Stimulated activated CD8-positive, alpha-beta memory T cell treated with anti-CD3 and anti-CD28 coated beads, Interleukin-7, amount 100 ng/mL, for 4 hours (primary cell): ENCODE results near the gene SLC35A5.

Experiments
- DNase-seq, 2 donors: peaks; one replicate each; pipeline ENCODE4 v3.0.0-alpha.2; 2020; ENCODE audit warnings: low read depth in 2 of 2

Gene SLC35A5

GRCh38 chr3:112572701-112573100 is 10.9 kb downstream of the SLC35A5 start:
- DNase-seq, result no peak

- no peak for DNase-seq
These were observed 17.4 kb downstream of the SLC35A5 start for GRCh38 chr3:112579232-112579631.

GRCh38 chr3:112579697-112580096 is 17.9 kb downstream of the SLC35A5 start:
- DNase-seq, result no peak

GRCh38 chr3:112582244-112582874 is 20.5 kb downstream of the SLC35A5 start:
- DNase-seq, result no peak

- DNase-seq, result no peak
These were observed 21.3 kb downstream of the SLC35A5 start for GRCh38 chr3:112583105-112583504.

- DNase-seq, result no peak
These were observed 23.9 kb downstream of the SLC35A5 start for GRCh38 chr3:112585782-112586181.

GRCh38 chr3:112587336-112587735 is 25.5 kb downstream of the SLC35A5 start:
- no peak for DNase-seq

- DNase-seq, result no peak
These were observed 31.4 kb downstream of the SLC35A5 start for GRCh38 chr3:112593258-112593657.

GRCh38 chr3:112594856-112595255 is 33.0 kb downstream of the SLC35A5 start:
- no peak for DNase-seq

- no peak for DNase-seq
These were observed 36.1 kb downstream of the SLC35A5 start for GRCh38 chr3:112597945-112598344.

- no peak for DNase-seq
These were observed 36.9 kb downstream of the SLC35A5 start for GRCh38 chr3:112598731-112599130.

- DNase-seq, result no peak
These were observed 40.5 kb downstream of the SLC35A5 start for GRCh38 chr3:112602217-112602838.

GRCh38 chr3:112604536-112604935 is 42.7 kb downstream of the SLC35A5 start:
- no peak for DNase-seq

- DNase-seq, result no peak
These were observed 43.4 kb downstream of the SLC35A5 start for GRCh38 chr3:112605285-112605684.

- DNase-seq, result no peak
These were observed 44.3 kb downstream of the SLC35A5 start for GRCh38 chr3:112606098-112606497.

- DNase-seq, result no peak
These were observed 46.0 kb downstream of the SLC35A5 start for GRCh38 chr3:112607863-112608262.

- no peak for DNase-seq
These were observed 48.3 kb downstream of the SLC35A5 start for GRCh38 chr3:112610121-112610520.

GRCh38 chr3:112611752-112612515 is 50.1 kb downstream of the SLC35A5 start:
- DNase-seq, result no peak

- DNase-seq, result no peak
These were observed 54.3 kb downstream of the SLC35A5 start for GRCh38 chr3:112615989-112616731.

- no peak for DNase-seq
These were observed 55.4 kb downstream of the SLC35A5 start for GRCh38 chr3:112617285-112617684.

- no peak for DNase-seq
These were observed 57.5 kb downstream of the SLC35A5 start for GRCh38 chr3:112619295-112619694.

GRCh38 chr3:112623213-112623612 is 61.4 kb downstream of the SLC35A5 start:
- DNase-seq, result no peak
